Hepatocyte (in vitro differentiated cells): ENCODE data around the gene SLC9A3. TPM values are rescaled to one million over a fixed set of nuclear protein-coding genes. Genes with fewer than 3 reads are reported as not detected.
A peak's percentile ranks its signal among the peaks of the same experiment; 100 is the strongest.
"Not testable (repeated sequence)": the region's sequence is repeated elsewhere in the genome, so short reads cannot be mapped to it uniquely, and the experiment has no call there.

Experiments
- DNase-seq: peaks from one replicate; pipeline ENCODE4 v3.0.0-alpha.2; 2016; ENCODE audit warnings: low spot score
- H2AFZ ChIP-seq: fragments of 200-600 bp; sonication (generic); 2 replicates; pipeline ENCODE4 v1.6.0; 2016; ENCODE audit warnings: antibody characterized with exemption, mild to moderate bottlenecking
- H3K27ac ChIP-seq: fragments of 200-600 bp; sonication (generic); 2 replicates; pipeline ENCODE4 v1.5.1; 2016; ENCODE audit warnings: mild to moderate bottlenecking
- H3K27me3 ChIP-seq: fragments of 200-600 bp; sonication (generic); 2 replicates; pipeline ENCODE4 v1.6.1; 2016
- H3K36me3 ChIP-seq: fragments of 200-600 bp; sonication (generic); replicated peaks from 2 replicates; pipeline ENCODE4 v1.5.1; 2016; ENCODE audit warnings: low read depth; ENCODE audit not compliant: insufficient read depth
- H3K4me1 ChIP-seq: fragments of 200-600 bp; sonication (generic); 2 replicates; pipeline ENCODE4 v1.5.1; 2016; ENCODE audit warnings: mild to moderate bottlenecking, moderate library complexity; ENCODE audit not compliant: insufficient read depth
- H3K4me2 ChIP-seq: fragments of 200-600 bp; sonication (generic); 2 replicates; pipeline ENCODE4 v1.6.0; 2016
- H3K4me3 ChIP-seq: fragments of 200-600 bp; sonication (generic); 2 replicates; pipeline ENCODE4 v1.5.1; 2016; ENCODE audit warnings: mild to moderate bottlenecking
- H3K79me2 ChIP-seq: fragments of 200-600 bp; sonication (generic); 2 replicates; pipeline ENCODE4 v1.6.0; 2017; ENCODE audit warnings: mild to moderate bottlenecking
- H3K9me2 ChIP-seq: fragments of 200-600 bp; sonication (generic); replicated peaks from 2 replicates; pipeline ENCODE4 v1.6.0; 2017; ENCODE audit warnings: mild to moderate bottlenecking; ENCODE audit not compliant: insufficient read depth
- H3K9me3 ChIP-seq: fragments of 200-600 bp; sonication (generic); 2 replicates; pipeline ENCODE4 v1.5.1; 2016; ENCODE audit warnings: low read depth, mild to moderate bottlenecking
- H4K20me1 ChIP-seq: fragments of 200-600 bp; sonication (generic); 2 replicates; pipeline ENCODE4 v1.6.0; 2016; ENCODE audit warnings: mild to moderate bottlenecking; ENCODE audit not compliant: insufficient read depth, poor library complexity, severe bottlenecking
- EZH2 ChIP-seq: fragments of 200-600 bp; sonication (generic); IDR thresholded peaks from 2 replicates; pipeline ENCODE4 v1.6.1; 2016; ENCODE audit warnings: antibody characterized with exemption, mild to moderate bottlenecking, borderline replicate concordance
- EZH2phosphoT487 ChIP-seq: fragments of 200-600 bp; sonication (generic); IDR thresholded peaks from one replicate; pipeline ENCODE4 v1.6.1; 2018; ENCODE audit warnings: antibody characterized with exemption, mild to moderate bottlenecking, low read depth, moderate library complexity; ENCODE audit not compliant: unreplicated experiment, severe bottlenecking
- WGBS: methylation state at CpG from one replicate; pipeline ENCODE4 v1.1.6; 2016; ENCODE audit warnings: low lambda C conversion rate; ENCODE audit errors: missing lambda C conversion rate; 5-methylcytosine and 5-hydroxymethylcytosine counted together
- polyA plus RNA-seq: library from polyadenylated mRNA; unstranded; fragments of >200 nt; fragmentation: Nextera tagmentation; extraction: Ambion mirVana; gene quantifications from 2 replicates; pipeline ENCODE4 v1.2.1, GENCODE V29; 2016
- total RNA-seq: library from RNA; depleted of rRNA; stranded (reverse); fragments of >200 nt; gene quantifications from 2 replicates; pipeline ENCODE4 v1.2.3, GENCODE V29; 2014
- TF ChIP-seq, protein P1 (sequence below): fragments of 200-600 bp; sonication (generic); IDR thresholded peaks from 2 replicates; pipeline ENCODE4 v1.5.1; 2016; ENCODE audit warnings: antibody characterized with exemption, mild to moderate bottlenecking; ENCODE audit not compliant: poor library complexity

The SLC9A3 gene
- total and polyA plus RNA-seq, 2 experiments from 2014 or later: 4.8 to 7.4 TPM

DNA sequence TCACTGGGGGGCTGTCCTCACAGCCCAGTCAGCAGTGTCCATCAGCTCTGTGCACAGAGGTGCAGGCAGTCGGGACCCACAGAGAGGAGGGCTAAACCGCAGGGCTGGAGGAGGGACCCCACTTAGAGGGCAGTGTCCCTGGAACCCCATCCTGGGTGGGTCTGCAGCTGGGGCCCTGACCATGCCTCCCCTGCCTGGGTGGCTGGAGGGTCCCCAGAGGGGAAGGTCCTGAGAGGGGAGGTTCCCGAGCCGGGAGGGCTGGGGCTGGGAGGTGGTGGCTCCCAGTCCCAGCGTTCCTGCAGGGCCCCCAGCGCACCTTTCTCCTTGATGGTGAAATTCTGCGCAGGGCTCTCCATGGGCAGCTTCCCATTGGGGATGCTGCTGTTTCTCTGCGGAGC is 48.5 kb downstream of the SLC9A3 start:
- 81% methylated on average over 6 of the region's 8 CpGs for WGBS
- TF ChIP-seq EZH2: no peak
- no peak for TF ChIP-seq EZH2phosphoT487
- TF ChIP-seq, protein P1, sequence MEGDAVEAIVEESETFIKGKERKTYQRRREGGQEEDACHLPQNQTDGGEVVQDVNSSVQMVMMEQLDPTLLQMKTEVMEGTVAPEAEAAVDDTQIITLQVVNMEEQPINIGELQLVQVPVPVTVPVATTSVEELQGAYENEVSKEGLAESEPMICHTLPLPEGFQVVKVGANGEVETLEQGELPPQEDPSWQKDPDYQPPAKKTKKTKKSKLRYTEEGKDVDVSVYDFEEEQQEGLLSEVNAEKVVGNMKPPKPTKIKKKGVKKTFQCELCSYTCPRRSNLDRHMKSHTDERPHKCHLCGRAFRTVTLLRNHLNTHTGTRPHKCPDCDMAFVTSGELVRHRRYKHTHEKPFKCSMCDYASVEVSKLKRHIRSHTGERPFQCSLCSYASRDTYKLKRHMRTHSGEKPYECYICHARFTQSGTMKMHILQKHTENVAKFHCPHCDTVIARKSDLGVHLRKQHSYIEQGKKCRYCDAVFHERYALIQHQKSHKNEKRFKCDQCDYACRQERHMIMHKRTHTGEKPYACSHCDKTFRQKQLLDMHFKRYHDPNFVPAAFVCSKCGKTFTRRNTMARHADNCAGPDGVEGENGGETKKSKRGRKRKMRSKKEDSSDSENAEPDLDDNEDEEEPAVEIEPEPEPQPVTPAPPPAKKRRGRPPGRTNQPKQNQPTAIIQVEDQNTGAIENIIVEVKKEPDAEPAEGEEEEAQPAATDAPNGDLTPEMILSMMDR: no peak
- Histone ChIP-seq H3K4me3 (no peak overlapping the region), H3K4me2 (peak overlapping the region; percentile 100), H4K20me1 (peaks cover 5% of the 10 kb centered on the region), H3K4me1 (peaks cover 20% of the 10 kb centered on the region), H3K27ac (no peak overlapping the region), H2AFZ (no peak overlapping the region), H3K27me3 (peaks cover 3% of the 10 kb centered on the region), H3K79me2 (peaks cover 17% of the 10 kb centered on the region), H3K9me3 (no peaks in the 10 kb centered on the region), H3K9me2 (no peaks in the 10 kb centered on the region), H3K36me3 (no peaks in the 10 kb centered on the region)
- DNase-seq: no peak

DNA sequence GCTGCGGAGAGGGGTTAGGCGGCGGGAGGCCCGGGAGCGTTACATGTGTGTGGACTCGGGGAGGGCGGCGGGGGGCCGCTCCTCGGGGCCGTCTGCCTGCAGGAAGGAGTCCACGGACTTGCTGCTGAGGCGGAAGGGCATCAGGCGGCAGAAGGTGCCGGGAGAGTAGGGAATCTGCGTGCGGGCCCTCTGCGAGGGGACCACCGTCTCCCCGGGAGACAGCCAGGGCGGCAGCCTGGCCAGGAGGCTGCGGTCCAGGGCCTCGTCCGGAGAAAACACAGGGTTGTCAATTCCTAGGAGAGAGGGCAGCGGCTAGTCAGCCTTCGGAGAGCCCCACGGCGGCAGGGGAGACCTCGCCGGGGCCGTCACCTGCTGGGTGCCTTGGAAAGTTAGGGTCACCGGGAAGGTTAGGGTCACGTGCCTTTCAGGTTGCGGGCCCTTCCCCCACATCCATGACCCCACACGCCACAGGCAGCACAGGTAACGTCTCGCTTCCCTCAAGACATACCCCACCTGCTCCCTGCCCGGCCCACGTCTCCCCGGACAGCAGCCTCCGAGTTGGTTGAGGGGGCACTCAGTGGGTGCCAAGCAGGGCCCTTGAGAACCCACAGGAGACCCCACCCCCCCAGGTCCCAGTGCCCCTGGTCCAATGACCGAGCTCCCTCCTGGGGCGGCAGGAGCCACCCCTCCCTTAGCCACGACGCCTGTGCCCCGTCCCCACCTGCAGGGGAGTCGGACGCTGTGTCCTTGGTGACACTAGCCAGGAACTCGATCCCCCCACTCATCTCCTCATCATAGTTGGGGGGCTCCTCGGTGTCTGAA is 49.2 kb downstream of the SLC9A3 start:
- Histone ChIP-seq H3K36me3 (no peaks in the 10 kb centered on the region), H3K4me2 (peak overlapping the region; percentile 100), H4K20me1 (peaks cover 5% of the 10 kb centered on the region), H3K27me3 (peaks cover 3% of the 10 kb centered on the region), H3K27ac (no peak overlapping the region), H3K9me3 (no peaks in the 10 kb centered on the region), H3K4me1 (peaks cover 20% of the 10 kb centered on the region), H2AFZ (no peak overlapping the region), H3K9me2 (no peaks in the 10 kb centered on the region), H3K4me3 (no peak overlapping the region), H3K79me2 (peaks cover 18% of the 10 kb centered on the region)
- TF ChIP-seq, protein P1: no peak
- TF ChIP-seq EZH2phosphoT487: no peak
- TF ChIP-seq EZH2: no peak
- 39% methylated on average over 36 of the region's 50 CpGs for WGBS
- DNase-seq: no peak

DNA sequence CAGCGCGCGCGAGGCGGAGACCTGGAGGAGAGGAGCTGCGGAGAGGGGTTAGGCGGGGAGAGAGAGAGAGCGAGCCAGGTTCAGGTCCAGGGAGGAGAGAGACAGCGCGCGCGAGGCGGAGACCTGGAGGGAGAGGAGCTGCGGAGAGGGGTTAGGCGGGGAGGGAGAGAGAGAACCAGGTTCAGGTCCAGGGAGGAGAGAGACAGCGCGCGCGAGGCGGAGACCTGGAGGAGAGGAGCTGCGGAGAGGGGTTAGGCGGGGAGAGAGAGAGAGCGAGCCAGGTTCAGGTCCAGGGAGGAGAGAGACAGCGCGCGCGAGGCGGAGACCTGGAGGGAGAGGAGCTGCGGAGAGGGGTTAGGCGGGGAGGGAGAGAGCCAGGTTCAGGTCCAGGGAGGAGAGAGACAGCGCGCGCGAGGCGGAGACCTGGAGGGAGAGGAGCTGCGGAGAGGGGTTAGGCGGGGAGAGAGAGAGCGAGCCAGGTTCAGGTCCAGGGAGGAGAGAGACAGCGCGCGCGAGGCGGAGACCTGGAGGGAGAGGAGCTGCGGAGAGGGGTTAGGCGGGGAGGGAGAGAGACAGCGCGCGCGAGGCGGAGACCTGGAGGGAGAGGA is 49.9 kb downstream of the SLC9A3 start:
- H3K36me3 ChIP-seq, H3K27me3 ChIP-seq, H4K20me1 ChIP-seq, H3K27ac ChIP-seq, H3K4me3 ChIP-seq, H3K9me2 ChIP-seq, H2AFZ ChIP-seq, H3K9me3 ChIP-seq, DNase-seq: not testable (repeated sequence)
- peaks cover 18% of the 10 kb centered on the region for H3K79me2 ChIP-seq
- no CpG with 5 or more reads among the region's 50 CpGs for WGBS
- H3K4me1 ChIP-seq: peaks cover 20% of the 10 kb centered on the region
- H3K4me2 ChIP-seq: peak overlapping the region; percentile 100

DNA sequence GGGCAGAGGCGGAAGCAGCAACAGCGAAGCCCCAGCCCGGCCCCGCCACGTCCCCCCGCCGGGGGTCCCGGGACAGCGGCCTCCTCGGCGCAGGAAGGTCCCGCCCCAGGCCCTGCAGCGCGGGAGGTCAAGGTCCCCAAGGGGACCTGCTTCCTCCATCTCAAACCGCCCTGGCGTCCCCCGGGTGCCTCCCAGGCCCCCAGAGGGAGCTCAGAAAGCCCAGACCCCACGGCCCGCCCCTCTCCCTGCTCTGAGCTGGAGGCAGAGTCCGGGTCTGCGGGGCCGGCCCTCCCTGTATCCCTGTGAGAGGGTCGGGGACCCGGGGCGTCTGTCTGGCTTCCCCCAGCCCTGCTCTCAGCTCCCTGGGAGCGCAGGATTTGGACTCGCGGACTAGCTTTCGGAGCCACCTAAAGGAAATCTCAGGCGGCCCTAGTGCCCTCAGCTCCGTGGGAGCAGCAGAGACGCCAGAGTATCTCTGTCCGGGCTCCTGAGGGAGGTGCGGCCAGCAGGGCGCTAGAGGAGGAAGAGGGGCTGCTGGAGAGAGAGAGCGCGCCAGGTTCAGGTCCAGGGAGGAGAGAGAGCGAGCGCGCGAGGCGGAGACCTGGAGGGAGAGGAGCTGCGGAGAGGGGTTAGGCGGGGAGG is 50.6 kb downstream of the SLC9A3 start:
- no peaks in the 10 kb centered on the region for H3K9me2 ChIP-seq
- peak overlapping the region; percentile 53 for H2AFZ ChIP-seq
- no peaks in the 10 kb centered on the region for H3K36me3 ChIP-seq
- H3K4me3 ChIP-seq: peak overlapping the region; percentile 98
- TF ChIP-seq EZH2 (no peak), EZH2phosphoT487 (no peak)
- TF ChIP-seq, protein P1: no peak
- H3K9me3 ChIP-seq: no peaks in the 10 kb centered on the region
- H3K27ac ChIP-seq: peak overlapping the region; percentile 79
- under 1% methylated on average over 33 of the region's 44 CpGs for WGBS
- peaks cover 3% of the 10 kb centered on the region for H3K27me3 ChIP-seq
- H4K20me1 ChIP-seq: peaks cover 5% of the 10 kb centered on the region
- H3K79me2 ChIP-seq: peaks cover 18% of the 10 kb centered on the region
- peak; percentile 69 for DNase-seq
- peak overlapping the region; percentile 100 for H3K4me2 ChIP-seq
- H3K4me1 ChIP-seq: peaks cover 20% of the 10 kb centered on the region
